Measurements from ENCODE around the gene ALKBH7. TPM values are rescaled to one million over a fixed set of nuclear protein-coding genes. Genes with fewer than 3 reads are reported as not detected.
"Not testable (repeated sequence)": the region's sequence is repeated elsewhere in the genome, so short reads cannot be mapped to it uniquely, and the experiment has no call there.

Gene ALKBH7
- total RNA-seq, 8 experiments from 2014 or later, result 39.2 to 136 (median 77.5) TPM

GRCh38 chr19:6393074-6393982 lies 20.7 kb downstream of the ALKBH7 start, which contains the start of gene GTF2F1:
TSS of gene GTF2F1 (minus strand) at chr19:6393164. CDS start at chr19:6392995, 169 bp downstream.
- H3K4me1 ChIP-seq (replicated peaks in 1 of 2), result peaks cover 6 to 10% of the 10 kb centered on the region in 2 donors
- WGBS, 10 experiments, result 0 to 5% (median 1%) methylated on average over 1 to 13 of the region's 69 CpGs; no CpG with 5 or more reads in 4 of the 10 experiments
- H3K4me3 ChIP-seq, result peak within 1 kb of the TSS; percentile 49 to 88 (median 67)
- peak; percentile 82 to 90 (median 84) for ATAC-seq (replicated peaks in 6 of 8)
- in situ Hi-C loops (cut with MboI; ENCODE audit: low pct_unique_long_range_greater_than_20kb in 2 of 9, low sequenced_read_pairs in 9 of 9, unreplicated experiment in 9 of 9), result no loop called here
- peak within 1 kb of the TSS; percentile 95 to 96 for H3K27ac ChIP-seq

DNA sequence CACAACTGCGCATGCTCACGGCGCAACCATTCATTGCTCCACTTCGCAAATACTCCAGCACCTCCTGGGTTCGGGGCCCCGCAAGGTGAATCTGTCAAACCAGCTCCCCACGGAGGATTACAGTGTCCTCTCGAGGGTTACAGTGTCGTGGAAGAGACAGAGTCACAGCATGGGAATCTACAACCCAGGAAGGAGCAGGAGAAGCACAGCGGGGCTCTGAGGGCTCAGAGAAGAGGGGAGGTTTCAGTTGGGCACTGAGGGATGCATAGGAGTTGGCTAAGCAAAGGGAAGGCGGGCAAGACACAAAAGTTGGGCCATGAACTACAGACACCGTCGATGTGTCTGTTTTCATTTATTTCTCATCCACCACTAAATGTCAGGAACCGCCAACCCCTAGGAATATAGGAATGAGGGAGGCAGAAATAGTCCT lies 21.4 kb downstream of the ALKBH7 start:
- peak overlapping the region; percentile 95 to 96 for H3K27ac ChIP-seq
- H3K4me3 ChIP-seq, result peak overlapping the region; percentile 49 to 88 (median 67)
- in situ Hi-C loops (cut with MboI; ENCODE audit: low pct_unique_long_range_greater_than_20kb in 2 of 9, low sequenced_read_pairs in 9 of 9, unreplicated experiment in 9 of 9), result no loop called here
- no peak for ATAC-seq (replicated peaks in 6 of 8)
- peaks cover 6 to 10% of the 10 kb centered on the region in 2 donors for H3K4me1 ChIP-seq (replicated peaks in 1 of 2)
- WGBS, 10 experiments, result 0 to 100% (median 20%) methylated on average over 1 to 8 of the region's 14 CpGs; no CpG with 5 or more reads in 3 of the 10 experiments

DNA sequence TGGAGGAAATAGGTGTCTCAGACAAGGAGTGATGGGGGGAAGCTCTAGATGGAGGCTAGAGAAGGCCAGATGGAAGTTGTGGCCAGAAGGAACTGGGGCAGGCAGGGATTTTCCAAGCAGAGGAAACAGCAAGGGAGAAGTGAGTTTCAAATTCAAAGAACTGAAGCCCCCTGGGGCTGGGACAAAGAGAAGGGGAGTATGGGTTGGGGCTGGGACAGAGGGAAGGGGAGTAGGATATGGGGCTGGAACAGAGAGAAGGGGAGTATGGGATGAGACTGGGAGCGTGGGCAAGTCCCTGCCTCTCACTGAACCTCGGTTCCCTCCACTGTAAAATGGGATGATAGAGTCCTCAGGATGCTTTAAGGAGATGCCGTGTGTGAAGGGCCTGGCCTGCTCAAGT lies 22.2 kb downstream of the ALKBH7 start:
- in situ Hi-C loops (cut with MboI; ENCODE audit: low pct_unique_long_range_greater_than_20kb in 2 of 9, low sequenced_read_pairs in 9 of 9, unreplicated experiment in 9 of 9), result no loop called here
- no peak for ATAC-seq (replicated peaks in 6 of 8)
- peak overlapping the region in 1 of 2 donors; percentile 96 for H3K27ac ChIP-seq
- H3K4me3 ChIP-seq, result no peak overlapping the region
- H3K4me1 ChIP-seq (replicated peaks in 1 of 2), result peaks cover 6 to 10% of the 10 kb centered on the region in 2 donors
- WGBS, 10 experiments, result 80 to 89% (median 83%) methylated on average over 1 to 3 of the region's 3 CpGs; no CpG with 5 or more reads in 7 of the 10 experiments

DNA sequence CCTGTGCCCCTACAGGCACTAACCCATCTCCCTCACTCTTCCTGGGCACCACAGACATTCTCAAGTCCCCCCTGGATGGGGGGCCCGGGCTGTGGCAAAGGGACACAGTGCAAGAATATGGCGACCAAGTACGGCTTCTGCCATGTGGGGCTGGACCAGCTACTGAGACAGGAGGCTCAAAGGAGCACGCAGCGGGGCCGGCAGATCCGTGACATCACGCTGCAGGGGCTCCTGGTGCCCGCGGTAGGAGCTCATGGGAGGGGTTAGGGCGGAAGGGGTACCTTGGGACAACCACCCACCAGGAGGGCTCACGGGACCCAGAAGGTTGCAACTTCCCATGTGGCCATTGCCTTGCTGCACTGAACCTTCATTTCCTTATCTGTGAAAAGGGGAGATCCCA lies 23.7 kb downstream of the ALKBH7 start:
- WGBS, 10 experiments, result 81 to 100% (median 97%) methylated on average over 1 to 7 of the region's 12 CpGs; no CpG with 5 or more reads in 6 of the 10 experiments
- peaks cover 6 to 10% of the 10 kb centered on the region in 2 donors for H3K4me1 ChIP-seq (replicated peaks in 1 of 2)
- H3K27ac ChIP-seq, result no peak overlapping the region
- in situ Hi-C loops (cut with MboI; ENCODE audit: low pct_unique_long_range_greater_than_20kb in 2 of 9, low sequenced_read_pairs in 9 of 9, unreplicated experiment in 9 of 9), result no loop called here
- no peak for ATAC-seq (replicated peaks in 6 of 8)
- no peak overlapping the region for H3K4me3 ChIP-seq

DNA sequence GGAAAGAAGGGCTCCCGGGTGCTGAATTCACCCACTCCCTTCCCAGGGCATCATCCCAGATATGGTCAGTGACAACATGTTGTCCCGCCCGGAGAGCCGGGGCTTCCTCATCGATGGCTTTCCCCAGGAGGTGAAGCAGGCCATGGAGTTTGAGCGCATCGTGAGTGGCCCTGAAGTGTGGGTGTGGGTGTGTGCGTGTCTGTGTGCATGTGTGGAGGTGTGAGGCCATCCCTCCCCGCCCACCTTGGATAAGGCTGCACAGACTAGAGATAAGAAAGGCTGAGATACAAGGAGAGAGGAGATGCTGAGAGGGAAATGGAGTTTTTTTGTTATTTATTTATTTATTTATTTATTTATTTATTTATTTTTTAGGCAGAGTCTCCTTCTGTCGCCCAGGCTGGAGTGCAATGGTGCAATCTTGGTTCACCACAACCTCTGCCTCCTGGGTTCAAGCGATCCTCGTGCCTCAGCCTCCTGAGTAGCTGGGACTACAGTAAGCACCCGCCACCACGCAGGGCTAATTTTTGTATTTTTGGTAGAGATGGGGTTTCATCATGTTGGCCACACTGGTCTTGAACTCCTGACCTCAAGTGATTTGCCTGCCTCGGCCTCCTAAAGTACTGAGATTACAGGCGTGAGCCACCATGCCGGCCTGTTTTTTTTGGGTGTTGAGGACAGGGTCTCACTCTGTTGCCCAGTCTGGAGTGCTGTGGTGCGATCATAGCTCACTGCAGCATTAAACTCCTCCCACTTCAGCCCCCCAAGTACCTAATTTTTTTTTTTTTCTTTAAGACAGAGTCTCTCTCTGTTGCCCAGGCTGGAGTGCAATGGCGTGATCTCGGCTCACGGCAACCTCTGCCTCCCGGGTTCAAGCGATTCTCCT lies 27.7 kb downstream of the ALKBH7 start:
- H3K27ac ChIP-seq; ATAC-seq (replicated peaks in 6 of 8); in situ Hi-C loops (cut with MboI; ENCODE audit: low pct_unique_long_range_greater_than_20kb in 2 of 9, low sequenced_read_pairs in 9 of 9, unreplicated experiment in 9 of 9); H3K4me3 ChIP-seq: not testable (repeated sequence)
- 0 to 100% (median 90%) methylated on average over 1 to 16 of the region's 23 CpGs; no CpG with 5 or more reads in 1 of the 10 experiments for WGBS, 10 experiments
- H3K4me1 ChIP-seq (replicated peaks in 1 of 2), result peaks cover 14 to 17% of the 10 kb centered on the region in 2 donors

- ATAC-seq (replicated peaks in 6 of 8), result no peak
- H3K27ac ChIP-seq, result peak overlapping the region; percentile 83 to 88
Observed at GRCh38 chr19:6402058-6402457, 29.5 kb downstream of the ALKBH7 start.

GRCh38 chr19:6402837-6403608 lies 30.4 kb downstream of the ALKBH7 start:
- in situ Hi-C loops (cut with MboI; ENCODE audit: low pct_unique_long_range_greater_than_20kb in 2 of 9, low sequenced_read_pairs in 9 of 9, unreplicated experiment in 9 of 9), result no loop called here
- WGBS, 10 experiments, result 1 to 47% (median 10%) methylated on average over 3 to 17 of the region's 22 CpGs; no CpG with 5 or more reads in 2 of the 10 experiments
- peak; percentile 71 to 100 (median 99) for ATAC-seq (replicated peaks in 6 of 8)
- Histone ChIP-seq H3K4me3 (no peak overlapping the region), H3K4me1 (replicated peaks in 1 of 2) (peaks cover 14 to 17% of the 10 kb centered on the region in 2 donors), H3K27ac (peak overlapping the region; percentile 83 to 88)

More at GRCh38 chr19:6402058-6402457, 29.5 kb downstream of the ALKBH7 start:
- 40 to 92% (median 86%) methylated on average over 1 to 7 of the region's 10 CpGs; no CpG with 5 or more reads in 6 of the 10 experiments for WGBS, 10 experiments
- in situ Hi-C loops (cut with MboI; ENCODE audit: low pct_unique_long_range_greater_than_20kb in 2 of 9, low sequenced_read_pairs in 9 of 9, unreplicated experiment in 9 of 9), result no loop called here
- Histone ChIP-seq H3K4me1 (replicated peaks in 1 of 2) (peaks cover 14 to 17% of the 10 kb centered on the region in 2 donors), H3K4me3 (no peak overlapping the region)

GRCh38 chr19:6406401-6406800 lies 33.8 kb downstream of the ALKBH7 start:
- WGBS, 10 experiments, result 34 to 96% (median 91%) methylated on average over 3 to 5 of the region's 5 CpGs; no CpG with 5 or more reads in 1 of the 10 experiments
- H3K4me3 ChIP-seq, result no peak overlapping the region

GRCh38 chr19:6409346-6409745 lies 36.8 kb downstream of the ALKBH7 start:
- WGBS, 10 experiments, result 90 to 100% (median 100%) methylated on average over 1 to 6 of the region's 6 CpGs; no CpG with 5 or more reads in 2 of the 10 experiments
- no peak overlapping the region for H3K4me3 ChIP-seq
- ATAC-seq (replicated peaks in 6 of 8), result no peak

More at GRCh38 chr19:6406401-6406800, 33.8 kb downstream of the ALKBH7 start:
- Histone ChIP-seq H3K4me1 (replicated peaks in 1 of 2) (peaks cover 14 to 17% of the 10 kb centered on the region in 2 donors), H3K27ac (no peak overlapping the region)
- in situ Hi-C loops (cut with MboI; ENCODE audit: low pct_unique_long_range_greater_than_20kb in 2 of 9, low sequenced_read_pairs in 9 of 9, unreplicated experiment in 9 of 9), result no loop called here
- ATAC-seq (replicated peaks in 6 of 8), result no peak

DNA sequence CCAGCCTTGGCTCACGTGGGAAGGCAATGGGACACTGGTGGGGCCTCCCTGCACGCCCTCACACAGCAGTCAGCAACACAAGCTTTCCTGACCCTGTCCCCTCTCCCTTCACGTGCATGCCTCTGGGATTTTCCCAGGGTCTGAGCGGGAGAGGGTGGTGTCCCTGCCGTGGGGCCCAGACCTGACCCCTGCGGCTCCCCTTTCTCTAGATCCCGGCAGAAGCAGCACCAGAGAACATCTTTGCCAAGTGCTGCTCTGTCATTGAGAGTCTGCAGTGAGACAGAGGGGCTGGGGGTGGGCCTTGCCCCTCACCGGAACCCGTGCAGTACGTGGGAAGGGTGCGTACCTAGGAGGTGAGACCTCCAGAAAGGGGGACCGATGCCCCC lies 39.5 kb downstream of the ALKBH7 start:
- in situ Hi-C loops (cut with MboI; ENCODE audit: low pct_unique_long_range_greater_than_20kb in 2 of 9, low sequenced_read_pairs in 9 of 9, unreplicated experiment in 9 of 9), result no loop called here
- WGBS, 10 experiments, result 0 to 100% (median 43%) methylated on average over 1 to 4 of the region's 12 CpGs; no CpG with 5 or more reads in 7 of the 10 experiments
- peak; percentile 13 to 50 (median 30) for ATAC-seq (replicated peaks in 6 of 8)
- H3K4me3 ChIP-seq, result no peak overlapping the region
- no peaks in the 10 kb centered on the region for H3K4me1 ChIP-seq (replicated peaks in 1 of 2)
- H3K27ac ChIP-seq, result peak overlapping the region in 1 of 2 donors; percentile 24

More at GRCh38 chr19:6409346-6409745, 36.8 kb downstream of the ALKBH7 start:
- Histone ChIP-seq H3K4me1 (replicated peaks in 1 of 2) (no peaks in the 10 kb centered on the region), H3K27ac (no peak overlapping the region)
- in situ Hi-C loops (cut with MboI; ENCODE audit: low pct_unique_long_range_greater_than_20kb in 2 of 9, low sequenced_read_pairs in 9 of 9, unreplicated experiment in 9 of 9), result no loop called here

- 57 to 100% (median 77%) methylated on average over 1 to 8 of the region's 15 CpGs; no CpG with 5 or more reads in 4 of the 10 experiments for WGBS, 10 experiments
- peak; percentile 54 to 71 (median 62) for ATAC-seq (replicated peaks in 6 of 8)
- Histone ChIP-seq H3K27ac (no peak overlapping the region), H3K4me3 (no peak overlapping the region), H3K4me1 (replicated peaks in 1 of 2) (no peaks in the 10 kb centered on the region)
- in situ Hi-C loops (cut with MboI; ENCODE audit: low pct_unique_long_range_greater_than_20kb in 2 of 9, low sequenced_read_pairs in 9 of 9, unreplicated experiment in 9 of 9), result no loop called here
Observed at GRCh38 chr19:6412447-6413091, 40.0 kb downstream of the ALKBH7 start.

All from motor neuron (in vitro differentiated cells).